ENCODE results near the gene KRTAP5-11.

The KRTAP5-11 gene

DNA sequence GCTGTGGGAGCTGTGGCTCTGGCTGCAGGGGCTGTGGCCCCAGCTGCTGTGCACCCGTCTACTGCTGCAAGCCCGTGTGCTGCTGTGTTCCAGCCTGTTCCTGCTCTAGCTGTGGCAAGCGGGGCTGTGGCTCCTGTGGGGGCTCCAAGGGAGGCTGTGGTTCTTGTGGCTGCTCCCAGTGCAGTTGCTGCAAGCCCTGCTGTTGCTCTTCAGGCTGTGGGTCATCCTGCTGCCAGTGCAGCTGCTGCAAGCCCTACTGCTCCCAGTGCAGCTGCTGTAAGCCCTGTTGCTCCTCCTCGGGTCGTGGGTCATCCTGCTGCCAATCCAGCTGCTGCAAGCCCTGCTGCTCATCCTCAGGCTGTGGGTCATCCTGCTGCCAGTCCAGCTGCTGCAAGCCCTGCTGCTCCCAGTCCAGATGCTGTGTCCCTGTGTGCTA is 33.9 kb downstream of the KRTAP5-11 start:
- Histone ChIP-seq H3K9me3 (no peaks in the 10 kb centered on the region), H3K27me3 (no peaks in the 10 kb centered on the region), H3K27ac (no peak overlapping the region), H3K36me3 (no peaks in the 10 kb centered on the region), H3K4me3 (ENCODE audit: low read depth in 1 of 2, low read length in 1 of 2) (no peak overlapping the region), H3K4me1 (ENCODE audit: control insufficient read depth in 1 of 2, insufficient read depth in 1 of 2, low read depth in 1 of 2, low read length in 1 of 2) (no peaks in the 10 kb centered on the region)
- TF ChIP-seq, protein P1, sequence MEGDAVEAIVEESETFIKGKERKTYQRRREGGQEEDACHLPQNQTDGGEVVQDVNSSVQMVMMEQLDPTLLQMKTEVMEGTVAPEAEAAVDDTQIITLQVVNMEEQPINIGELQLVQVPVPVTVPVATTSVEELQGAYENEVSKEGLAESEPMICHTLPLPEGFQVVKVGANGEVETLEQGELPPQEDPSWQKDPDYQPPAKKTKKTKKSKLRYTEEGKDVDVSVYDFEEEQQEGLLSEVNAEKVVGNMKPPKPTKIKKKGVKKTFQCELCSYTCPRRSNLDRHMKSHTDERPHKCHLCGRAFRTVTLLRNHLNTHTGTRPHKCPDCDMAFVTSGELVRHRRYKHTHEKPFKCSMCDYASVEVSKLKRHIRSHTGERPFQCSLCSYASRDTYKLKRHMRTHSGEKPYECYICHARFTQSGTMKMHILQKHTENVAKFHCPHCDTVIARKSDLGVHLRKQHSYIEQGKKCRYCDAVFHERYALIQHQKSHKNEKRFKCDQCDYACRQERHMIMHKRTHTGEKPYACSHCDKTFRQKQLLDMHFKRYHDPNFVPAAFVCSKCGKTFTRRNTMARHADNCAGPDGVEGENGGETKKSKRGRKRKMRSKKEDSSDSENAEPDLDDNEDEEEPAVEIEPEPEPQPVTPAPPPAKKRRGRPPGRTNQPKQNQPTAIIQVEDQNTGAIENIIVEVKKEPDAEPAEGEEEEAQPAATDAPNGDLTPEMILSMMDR (IDR thresholded peaks at IDR 0.05), result no peak

- Histone ChIP-seq H3K4me1 (ENCODE audit: control insufficient read depth in 1 of 2, insufficient read depth in 1 of 2, low read depth in 1 of 2, low read length in 1 of 2) (no peaks in the 10 kb centered on the region), H3K9me3 (no peaks in the 10 kb centered on the region), H3K4me3 (ENCODE audit: low read depth in 1 of 2, low read length in 1 of 2) (no peak within 1 kb of the TSS), H3K27ac (no peak within 1 kb of the TSS), H3K36me3 (no peaks in the 10 kb centered on the region), H3K27me3 (no peaks in the 10 kb centered on the region)
- TF ChIP-seq, protein P1 (IDR thresholded peaks at IDR 0.05), result no peak
Observed at GRCh38 chr11:71548120-71548519, 34.6 kb downstream of the KRTAP5-11 start, which contains the start of gene KRTAP5-9. Gene KRTAP5-9 (plus strand): TSS chr11:71548420. CDS start chr11:71548658, 238 bp downstream.

GRCh38 chr11:71545405-71545966 is 37.2 kb downstream of the KRTAP5-11 start:
- Histone ChIP-seq H3K27ac (no peak overlapping the region), H3K4me3 (ENCODE audit: low read depth in 1 of 2, low read length in 1 of 2) (no peak overlapping the region), H3K9me3 (no peaks in the 10 kb centered on the region), H3K4me1 (ENCODE audit: control insufficient read depth in 1 of 2, insufficient read depth in 1 of 2, low read depth in 1 of 2, low read length in 1 of 2) (no peaks in the 10 kb centered on the region), H3K36me3 (no peaks in the 10 kb centered on the region), H3K27me3 (no peaks in the 10 kb centered on the region)
- TF ChIP-seq, protein P1 (IDR thresholded peaks at IDR 0.05), result no peak

- Histone ChIP-seq H3K27ac (no peak overlapping the region), H3K9me3 (no peaks in the 10 kb centered on the region), H3K4me1 (ENCODE audit: control insufficient read depth in 1 of 2, insufficient read depth in 1 of 2, low read depth in 1 of 2, low read length in 1 of 2) (no peaks in the 10 kb centered on the region), H3K4me3 (ENCODE audit: low read depth in 1 of 2, low read length in 1 of 2) (no peak overlapping the region), H3K36me3 (no peaks in the 10 kb centered on the region), H3K27me3 (no peaks in the 10 kb centered on the region)
- TF ChIP-seq, protein P1 (IDR thresholded peaks at IDR 0.05), result no peak
Observed at GRCh38 chr11:71544525-71545214, 38.0 kb downstream of the KRTAP5-11 start.

DNA sequence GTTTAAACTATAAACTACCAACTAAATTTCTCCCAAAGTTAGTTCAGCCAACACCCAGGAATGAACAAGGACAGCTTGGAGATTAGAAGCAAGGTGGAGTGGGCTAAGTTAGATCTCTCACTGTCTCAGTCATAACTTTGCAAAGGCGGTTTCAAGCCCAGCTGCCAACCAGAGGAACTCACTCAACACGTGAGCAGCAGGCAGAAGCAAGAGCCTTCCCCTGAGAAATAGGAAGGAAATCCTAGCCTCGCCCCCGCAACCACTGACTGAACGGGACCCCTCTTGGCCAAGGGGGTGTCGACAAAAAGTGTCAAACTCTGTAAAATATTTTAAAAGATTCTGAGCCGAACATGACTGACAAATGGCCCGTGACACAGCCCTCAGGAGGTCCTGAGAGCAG is 38.8 kb downstream of the KRTAP5-11 start:
- no peaks in the 10 kb centered on the region for H3K36me3 ChIP-seq
- TF ChIP-seq, protein P1 (IDR thresholded peaks at IDR 0.05), result no peak
- no peak overlapping the region for H3K27ac ChIP-seq
- no peaks in the 10 kb centered on the region for H3K9me3 ChIP-seq
- H3K4me3 ChIP-seq (ENCODE audit: low read depth in 1 of 2, low read length in 1 of 2), result no peak overlapping the region
- no peaks in the 10 kb centered on the region for H3K27me3 ChIP-seq
- no peaks in the 10 kb centered on the region for H3K4me1 ChIP-seq (ENCODE audit: control insufficient read depth in 1 of 2, insufficient read depth in 1 of 2, low read depth in 1 of 2, low read length in 1 of 2)

Measured in neutrophil (primary cell).